SH-SY5Y (cell line): ENCODE measurements around the gene MGAT5.

ENCODE experiments used
- GATA2 ChIP-seq: IDR thresholded peaks from 2 replicates; pipeline ENCODE4 v1.6.1; 2011; ENCODE audit warnings: mild to moderate bottlenecking, low read depth, low read length
- GATA3 ChIP-seq: IDR thresholded peaks from 2 replicates; pipeline ENCODE4 v1.6.1; 2011; ENCODE audit warnings: low read depth, mild to moderate bottlenecking, low read length, moderate library complexity

- no peak for TF ChIP-seq GATA2
- TF ChIP-seq GATA3: no peak
These were observed 17.9 kb downstream of the MGAT5 start for GRCh38 chr2:134271758-134272157.
